Muscle of leg (tissue), 11 donors: ENCODE results near the gene HOXA13. TPM values are rescaled to one million over a fixed set of nuclear protein-coding genes. Genes with fewer than 3 reads are reported as not detected.
A peak's percentile ranks its signal among the peaks of the same experiment; 100 is the strongest.

Source experiments
- DNase-seq: peaks from one replicate; pipeline ENCODE4 v3.0.0; 2013
- H3K27ac ChIP-seq: one replicate; pipeline ENCODE4 v1.5.1; 2013; ENCODE audit warnings: mild to moderate bottlenecking, low read length, control low read depth
- H3K27me3 ChIP-seq: one replicate; pipeline ENCODE4 v1.6.1; 2013; ENCODE audit warnings: low read length; ENCODE audit not compliant: control insufficient read depth, insufficient read depth
- H3K36me3 ChIP-seq: one replicate; pipeline ENCODE4 v1.6.1; 2013; ENCODE audit warnings: low read length; ENCODE audit not compliant: control insufficient read depth, insufficient read depth
- H3K4me1 ChIP-seq: one replicate; pipeline ENCODE4 v1.6.1; 2013; ENCODE audit warnings: low read length; ENCODE audit not compliant: control insufficient read depth, insufficient read depth
- H3K4me3 ChIP-seq: one replicate; pipeline ENCODE4 v1.5.1; 2013; ENCODE audit warnings: low read length, control low read depth
- H3K9me3 ChIP-seq: replicated peaks from 2 replicates; pipeline ENCODE4 v1.6.1; 2013; ENCODE audit warnings: low read depth, low read length; ENCODE audit not compliant: control insufficient read depth
- WGBS: methylation state at CpG from one replicate; pipeline ENCODE4 v1.1.5; 2013; ENCODE audit warnings: missing lambda C conversion rate; ENCODE audit not compliant: insufficient coverage; 5-methylcytosine and 5-hydroxymethylcytosine counted together
- polyA plus RNA-seq, 8 donors: library from polyadenylated mRNA; unstranded; fragments of 120-200 nt; gene quantifications; one replicate each; pipeline versions ENCODE4 v1.2.1 to v1.2.3, GENCODE V29; 2013; ENCODE audit warnings: inconsistent platforms in 1 of 8, low replicate concordance in 1 of 8; ENCODE audit not compliant: insufficient read length in 8 of 8, insufficient read depth in 1 of 8
- total RNA-seq: library from RNA; stranded (reverse); fragments of 120-200 nt; gene quantifications from one replicate; pipeline ENCODE4 v1.2.4, GENCODE V29; 2013

Gene HOXA13
- total and polyA plus RNA-seq, 9 donors, result 0.27 to 1.6 (median 0.48) TPM; not detected in 2

GRCh38 chr7:27145165-27145913, 54.6 kb downstream of the HOXA13 start:
- Histone ChIP-seq H3K27ac (peak overlapping the region; percentile 59), H3K4me3 (no peak overlapping the region), H3K9me3 (no peaks in the 10 kb centered on the region), H3K27me3 (peaks cover 37% of the 10 kb centered on the region), H3K4me1 (peaks cover 66% of the 10 kb centered on the region), H3K36me3 (peaks cover 40% of the 10 kb centered on the region)
- no peak for DNase-seq
- WGBS, result 71% methylated on average over 42 of the region's 47 CpGs

GRCh38 chr7:27144781-27145164, 55.1 kb downstream of the HOXA13 start:
- H3K27me3 ChIP-seq, result peaks cover 37% of the 10 kb centered on the region
- peak overlapping the region; percentile 59 for H3K27ac ChIP-seq
- H3K4me1 ChIP-seq, result peaks cover 62% of the 10 kb centered on the region
- 44% methylated on average over 31 of the region's 31 CpGs for WGBS
- peak overlapping the region; percentile 5 for H3K4me3 ChIP-seq
- no peak for DNase-seq
- no peaks in the 10 kb centered on the region for H3K9me3 ChIP-seq
- peaks cover 40% of the 10 kb centered on the region for H3K36me3 ChIP-seq

Other genes starting within 250 kb of the HOXA13 start
- 0.58 TPM for gene HOXA1, start 104.1 kb downstream of the HOXA13 start, total RNA-seq
- 1 to 10 TPM in 3 of 8 donors, under 1 TPM in 5; 0.42 to 1.2 (median 0.93) TPM for gene HOXA1, start 104.1 kb downstream of the HOXA13 start, polyA plus RNA-seq
- gene HOXA2, start 97.4 kb downstream of the HOXA13 start, total RNA-seq, result 0.71 TPM
- gene HOXA2, start 97.4 kb downstream of the HOXA13 start, polyA plus RNA-seq, result 1 to 10 TPM in 6 of 8 donors, under 1 TPM in 2; 0.70 to 3.1 (median 1.4) TPM
- gene HOXA4, start 69.3 kb downstream of the HOXA13 start, total RNA-seq, result 3.2 TPM
- gene HOXA4, start 69.3 kb downstream of the HOXA13 start, polyA plus RNA-seq, result 10 to 100 TPM in 7 of 8 donors, 1 to 10 TPM in 1; 10.0 to 26.2 (median 23.0) TPM
- 9.4 TPM for gene HOXA5, start 56.4 kb downstream of the HOXA13 start, total RNA-seq
- 10 to 100 TPM in 4 of 8 donors, 1 to 10 TPM in 4; 7.1 to 16.6 (median 9.7) TPM for gene HOXA5, start 56.4 kb downstream of the HOXA13 start, polyA plus RNA-seq
- gene HOXA6, start 52.3 kb downstream of the HOXA13 start, total RNA-seq, result 5.6 TPM
- 10 to 100 TPM in 1 of 8 donors, 1 to 10 TPM in 7; 4.2 to 10.5 (median 6.2) TPM for gene HOXA6, start 52.3 kb downstream of the HOXA13 start, polyA plus RNA-seq
- gene HOXA3, start 47.5 kb downstream of the HOXA13 start, total RNA-seq, result 4.7 TPM
- gene HOXA3, start 47.5 kb downstream of the HOXA13 start, polyA plus RNA-seq, result 10 to 100 TPM in 4 of 8 donors, 1 to 10 TPM in 4; 5.1 to 12.5 (median 9.7) TPM
- gene HOXA7, start 43.4 kb downstream of the HOXA13 start, total RNA-seq, result 3.9 TPM
- 10 to 100 TPM in 7 of 8 donors, 1 to 10 TPM in 1; 8.4 to 16.3 (median 12.6) TPM for gene HOXA7, start 43.4 kb downstream of the HOXA13 start, polyA plus RNA-seq
- gene HOXA9, start 34.6 kb downstream of the HOXA13 start, total RNA-seq, result 16.6 TPM
- 10 to 100 TPM; 16.0 to 28.5 (median 22.7) TPM for gene HOXA9, start 34.6 kb downstream of the HOXA13 start, polyA plus RNA-seq
- gene HOXA10, start 25.8 kb downstream of the HOXA13 start, total RNA-seq, result 21.2 TPM
- 10 to 100 TPM; 27.3 to 36.0 (median 31.2) TPM for gene HOXA10, start 25.8 kb downstream of the HOXA13 start, polyA plus RNA-seq
- 4.7 TPM for gene HOXA11, start 14.9 kb downstream of the HOXA13 start, total RNA-seq
- 10 to 100 TPM in 1 of 8 donors, 1 to 10 TPM in 7; 2.0 to 12.0 (median 6.5) TPM for gene HOXA11, start 14.9 kb downstream of the HOXA13 start, polyA plus RNA-seq
- gene EVX1, start 42.7 kb upstream of the HOXA13 start, total RNA-seq, result not detected
- gene EVX1, start 42.7 kb upstream of the HOXA13 start, polyA plus RNA-seq, result not detected